MCF 10A (cell line): Measurements from ENCODE around the gene ADPRHL1. TPM values are rescaled to one million over a fixed set of nuclear protein-coding genes. Genes with fewer than 3 reads are reported as not detected.
A peak's percentile ranks its signal among the peaks of the same experiment; 100 is the strongest.

ENCODE experiments used
- BruUV-seq: library from RNA; stranded (reverse); fragments of 400-500 nt; replicated peaks from 2 replicates; lab custom pipeline; 2021; lab: Mats Ljungman, UMichigan
- CTCF ChIA-PET: fragments of 300-600 bp; sonication (Branson Sonifier 250); formaldehyde crosslinking; extraction: SDS; loops from one replicate; lab custom pipeline; 2021; ENCODE audit warnings: antibody characterized with exemption, inconsistent platforms; lab: Yijun Ruan, JAX
- POLR2A ChIA-PET: fragments of 300-600, 350-650 bp; sonication (Branson Sonifier 250); formaldehyde crosslinking; extraction: SDS; loops from one replicate; lab custom pipeline; 2020; ENCODE audit warnings: antibody characterized with exemption, inconsistent platforms; lab: Yijun Ruan, JAX
- DNase-seq: peaks from one replicate; pipeline ENCODE4 v3.0.0-alpha.2; 2018; ENCODE audit not compliant: unreplicated experiment
- H3K27ac Mint-ChIP-seq: one replicate; pipeline ENCODE4 v1.8.0; 2022; ENCODE audit warnings: mild to moderate bottlenecking, low read depth, mixed read lengths; ENCODE audit not compliant: unreplicated experiment
- H3K27me3 Mint-ChIP-seq: one replicate; pipeline ENCODE4 v1.8.0; 2022; ENCODE audit warnings: mixed read lengths; ENCODE audit not compliant: insufficient read depth, unreplicated experiment
- H3K36me3 Mint-ChIP-seq: one replicate; pipeline ENCODE4 v1.8.0; 2022; ENCODE audit warnings: mild to moderate bottlenecking, moderate library complexity, mixed read lengths; ENCODE audit not compliant: insufficient read depth, unreplicated experiment
- H3K4me1 Mint-ChIP-seq: one replicate; pipeline ENCODE4 v1.8.0; 2022; ENCODE audit warnings: mixed read lengths; ENCODE audit not compliant: insufficient read depth, unreplicated experiment
- H3K4me3 Mint-ChIP-seq: one replicate; pipeline ENCODE4 v1.8.0; 2022; ENCODE audit warnings: mild to moderate bottlenecking, moderate library complexity, mixed read lengths; ENCODE audit not compliant: unreplicated experiment
- H3K9me3 Mint-ChIP-seq: one replicate; pipeline ENCODE4 v1.8.0; 2022; ENCODE audit warnings: mixed read lengths; ENCODE audit not compliant: unreplicated experiment
- CTCF ChIP-seq: fragments of 200-600 bp; IDR thresholded peaks from one replicate; pipeline ENCODE4 v1.8.0; 2022; ENCODE audit warnings: antibody characterized with exemption, mild to moderate bottlenecking; ENCODE audit not compliant: unreplicated experiment
- intact Hi-C: fragments of 100-400 bp; cut with micrococcal nuclease; formaldehyde crosslinking; loops from 2 replicates; pipeline ENCODE4 v1.14.1; 2022
- total RNA-seq: library from RNA; stranded (reverse); gene quantifications from 2 replicates; pipeline ENCODE4 v1.2.3, GENCODE V29; 2022

Gene ADPRHL1
- total RNA-seq, 1 experiment from 2014 or later: 2.6 TPM

GRCh38 chr13:113425941-113426590 lies 27.2 kb downstream of the ADPRHL1 start:
- no peaks in the 10 kb centered on the region for H3K27me3 Mint-ChIP-seq

GRCh38 chr13:113423520-113424163 lies 29.6 kb downstream of the ADPRHL1 start:
- no peak for TF ChIP-seq CTCF
- DNase-seq: no peak
- POLR2A ChIA-PET: no interaction called here
- Mint-ChIP-seq H3K27me3 (peaks cover 8% of the 10 kb centered on the region), H3K36me3 (no peaks in the 10 kb centered on the region), H3K27ac (no peak overlapping the region), H3K4me3 (no peak overlapping the region), H3K9me3 (no peaks in the 10 kb centered on the region), H3K4me1 (peaks cover 6% of the 10 kb centered on the region)
- BruUV-seq: no TSS peak
- CTCF ChIA-PET: no interaction called here
- intact Hi-C loops: no loop called here

More at GRCh38 chr13:113425941-113426590, 27.2 kb downstream of the ADPRHL1 start:
- no peak overlapping the region for H3K4me3 Mint-ChIP-seq
- no peak overlapping the region for H3K27ac Mint-ChIP-seq
- intact Hi-C loops: no loop called here
- ChIA-PET CTCF (interaction anchor here (0.6 kb wide), 1 partner anchor 142 kb away, joined by 3 read pairs; no protein-coding TSS in a partner anchor), POLR2A (no interaction called here)
- H3K4me1 Mint-ChIP-seq: peaks cover 6% of the 10 kb centered on the region
- H3K9me3 Mint-ChIP-seq: no peaks in the 10 kb centered on the region
- DNase-seq: peak; percentile 77
- H3K36me3 Mint-ChIP-seq: no peaks in the 10 kb centered on the region
- no TSS peak for BruUV-seq
- no peak for TF ChIP-seq CTCF

GRCh38 chr13:113422807-113423519 lies 30.3 kb downstream of the ADPRHL1 start:
- H3K27ac Mint-ChIP-seq: no peak overlapping the region
- POLR2A ChIA-PET: no interaction called here
- intact Hi-C loops: no loop called here
- no peak for TF ChIP-seq CTCF
- no peaks in the 10 kb centered on the region for H3K36me3 Mint-ChIP-seq
- no peaks in the 10 kb centered on the region for H3K9me3 Mint-ChIP-seq
- peaks cover 15% of the 10 kb centered on the region for H3K27me3 Mint-ChIP-seq
- BruUV-seq: no TSS peak
- peaks cover 1% of the 10 kb centered on the region for H3K4me1 Mint-ChIP-seq
- CTCF ChIA-PET: no interaction called here
- no peak for DNase-seq
- no peak overlapping the region for H3K4me3 Mint-ChIP-seq

- no TSS peak for BruUV-seq
- Mint-ChIP-seq H3K4me3 (no peak overlapping the region), H3K27ac (no peak overlapping the region), H3K9me3 (no peaks in the 10 kb centered on the region), H3K27me3 (peaks cover 27% of the 10 kb centered on the region), H3K4me1 (no peaks in the 10 kb centered on the region), H3K36me3 (no peaks in the 10 kb centered on the region)
- POLR2A ChIA-PET: no interaction called here
- no peak for TF ChIP-seq CTCF
- CTCF ChIA-PET: no interaction called here
- intact Hi-C loops: no loop called here
- no peak for DNase-seq
These were observed 31.5 kb downstream of the ADPRHL1 start for GRCh38 chr13:113421673-113422270.
